Lung (tissue), 12 donors: Measurements from ENCODE around the gene CACNA1C. TPM values are rescaled to one million over a fixed set of nuclear protein-coding genes. Genes with fewer than 3 reads are reported as not detected.
A peak's percentile ranks its signal among the peaks of the same experiment; 100 is the strongest.

ENCODE experiments used
- ATAC-seq: fragments of 200-7000 bp; cut with Tn5 transposase; one replicate; pipeline ENCODE4 v1.9.1; 2020; ENCODE audit warnings: moderate number of reproducible peaks; ENCODE audit not compliant: insufficient read depth, low FRiP score
- DNase-seq, 3 donors: peaks; one replicate each; pipeline ENCODE4 v3.0.0-alpha.2; 2013 to 2017
- H3K27ac ChIP-seq, 2 donors: one replicate each; pipeline ENCODE4 v1.5.1; 2013; ENCODE audit warnings: mild to moderate bottlenecking in 2 of 2, moderate library complexity in 2 of 2, control low read depth in 1 of 2, inconsistent platforms in 1 of 2, low read depth in 1 of 2, low read length in 1 of 2
- H3K27me3 ChIP-seq, 3 donors: one replicate each; pipeline ENCODE4 v1.5.1; 2013; ENCODE audit warnings: low read length in 2 of 3; ENCODE audit not compliant: control insufficient read depth in 3 of 3, insufficient read depth in 3 of 3
- H3K36me3 ChIP-seq, 4 donors: one replicate each; pipeline ENCODE4 v1.5.1; 2013; ENCODE audit warnings: low read length in 4 of 4, mild to moderate bottlenecking in 1 of 4, moderate library complexity in 1 of 4; ENCODE audit not compliant: control insufficient read depth in 4 of 4, insufficient read depth in 4 of 4
- H3K4me1 ChIP-seq, 5 donors: one replicate each; pipeline ENCODE4 v1.5.1; 2013; ENCODE audit warnings: low read length in 5 of 5, mild to moderate bottlenecking in 2 of 5, moderate library complexity in 1 of 5; ENCODE audit not compliant: control insufficient read depth in 5 of 5, insufficient read depth in 5 of 5
- H3K4me3 ChIP-seq: one replicate; pipeline ENCODE4 v1.5.1; 2013; ENCODE audit warnings: mild to moderate bottlenecking, control low read depth, moderate library complexity
- H3K9ac ChIP-seq, 2 donors: one replicate each; pipeline ENCODE4 v1.5.1; 2013; ENCODE audit warnings: low read length in 2 of 2, control low read depth in 1 of 2; ENCODE audit not compliant: insufficient read depth in 1 of 2
- H3K9me3 ChIP-seq, 4 donors: one replicate each; pipeline ENCODE4 v1.5.1; 2013; ENCODE audit warnings: low read length in 3 of 4, mild to moderate bottlenecking in 1 of 4, moderate library complexity in 1 of 4; ENCODE audit not compliant: control insufficient read depth in 4 of 4, insufficient read depth in 3 of 4
- CTCF ChIP-seq: IDR thresholded peaks from 2 replicates; pipeline ENCODE4 v1.5.1; 2012; ENCODE audit warnings: mild to moderate bottlenecking; ENCODE audit errors: control extremely low read depth, extremely low read depth
- WGBS, 2 donors: extraction: QIAGEN DNeasy Blood & Tissue Kit; methylation state at CpG; one replicate each; pipeline ENCODE4 v1.1.7; 2013; 5-methylcytosine and 5-hydroxymethylcytosine counted together
- polyA plus RNA-seq, 2 donors: library from polyadenylated mRNA; stranded (reverse); fragments of 200-250 nt; gene quantifications; one replicate each; pipeline ENCODE4 v1.2.1, GENCODE V29; 2013
- total RNA-seq, 2 donors: library from RNA; depleted of rRNA in 1 of 2; stranded (reverse); fragments of >200 nt in 1 of 2; gene quantifications; one replicate each; pipeline ENCODE4 v1.2.1, GENCODE V29; 2014 to 2021
- donor health status: control.
- donor health status: control.
- donor health status: Bipolar disorder and iron deficiency.
- donor health status: healthy.
- donor health status: DM: yes; HTN: yes; CAD: no.

Gene CACNA1C
- total and polyA plus RNA-seq, 4 donors = 3.2 to 17.5 (median 7.5) TPM

DNA sequence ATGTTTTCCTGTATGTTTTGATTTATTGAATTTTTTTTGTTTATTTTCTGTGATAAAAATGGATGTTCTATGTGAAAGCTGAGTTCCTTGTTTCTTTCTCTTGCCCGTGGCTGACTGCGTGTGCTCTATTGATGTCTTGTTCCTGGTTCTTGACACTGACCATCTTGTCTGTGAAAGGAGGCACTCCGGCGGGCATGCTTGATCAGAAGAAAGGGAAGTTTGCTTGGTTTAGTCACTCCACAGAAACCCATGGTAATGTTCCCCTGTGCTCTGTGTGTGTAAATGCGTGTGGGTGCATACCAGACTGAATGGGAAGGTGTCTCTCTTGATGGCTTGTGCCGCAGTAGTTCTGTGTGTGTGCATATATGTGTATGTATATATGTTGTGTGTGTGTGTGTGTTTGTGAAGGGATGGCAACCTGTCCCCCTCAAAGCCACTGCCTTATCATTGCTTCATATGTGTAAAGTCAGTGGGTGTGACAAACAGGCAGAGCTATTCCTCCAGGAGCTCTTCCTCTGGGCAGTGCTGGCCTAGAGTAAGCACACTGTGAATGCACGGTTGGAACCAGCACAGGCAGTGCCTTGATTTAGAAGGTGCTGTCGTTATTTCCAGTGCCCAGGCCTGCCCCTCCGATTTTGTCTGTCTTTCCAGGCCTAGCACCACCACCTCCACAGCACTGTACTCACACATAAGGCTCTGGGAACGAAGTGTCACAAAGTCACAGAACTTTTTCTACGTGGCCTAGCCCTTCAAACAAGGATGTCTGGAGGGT is 494.7 kb downstream of the CACNA1C start:
- H3K9me3 ChIP-seq = peaks cover 0 to 10% (median 1%) of the 10 kb centered on the region in 4 donors
- ATAC-seq (no peak), DNase-seq (no peak)
- H3K27ac ChIP-seq = no peak overlapping the region
- no peak overlapping the region for H3K4me3 ChIP-seq
- whole genome bisulfite sequencing, 2 donors = 66 to 79% methylated on average over 11 of the region's 11 CpGs
- TF ChIP-seq CTCF = no peak
- peaks cover 0 to 8% (median 4%) of the 10 kb centered on the region in 4 donors for H3K36me3 ChIP-seq
- H3K9ac ChIP-seq = no peak overlapping the region
- H3K4me1 ChIP-seq = peaks cover 0 to 22% (median 4%) of the 10 kb centered on the region in 5 donors
- H3K27me3 ChIP-seq = no peaks in the 10 kb centered on the region

GRCh38 chr12:2548081-2548480 is 495.3 kb downstream of the CACNA1C start:
- H3K27ac ChIP-seq = no peak overlapping the region
- 89 to 98% methylated on average over 2 of the region's 2 CpGs for WGBS, 2 donors
- H3K4me3 ChIP-seq = no peak overlapping the region
- H3K4me1 ChIP-seq = peaks cover 0 to 24% (median 4%) of the 10 kb centered on the region in 5 donors
- ATAC-seq (no peak), DNase-seq (no peak)
- H3K36me3 ChIP-seq = peaks cover 0 to 8% (median 4%) of the 10 kb centered on the region in 4 donors
- peaks cover 0 to 10% (median 1%) of the 10 kb centered on the region in 4 donors for H3K9me3 ChIP-seq
- no peak overlapping the region for H3K9ac ChIP-seq
- no peaks in the 10 kb centered on the region for H3K27me3 ChIP-seq
- TF ChIP-seq CTCF = no peak

- ATAC-seq (no peak), DNase-seq (peak; percentile 63 to 84 (median 70))
- peaks cover 0 to 8% (median 1%) of the 10 kb centered on the region in 4 donors for H3K9me3 ChIP-seq
- 75 to 81% methylated on average over 17 of the region's 17 CpGs for WGBS, 2 donors
- H3K36me3 ChIP-seq = peaks cover 0 to 13% (median 3%) of the 10 kb centered on the region in 4 donors
- no peak for TF ChIP-seq CTCF
- no peak overlapping the region for H3K9ac ChIP-seq
- no peak overlapping the region for H3K27ac ChIP-seq
- H3K4me1 ChIP-seq = peaks cover 0 to 24% (median 4%) of the 10 kb centered on the region in 5 donors
- H3K4me3 ChIP-seq = no peak overlapping the region
- H3K27me3 ChIP-seq = no peaks in the 10 kb centered on the region
Measured at GRCh38 chr12:2550561-2551411, 498.0 kb downstream of the CACNA1C start.
